GM23248 (cell line): ENCODE results near the gene TMEM171.

Experiments used
- EZH2 ChIP-seq: fragments of 200-600 bp; sonication (generic); IDR thresholded peaks from 2 replicates; pipeline ENCODE4 v1.6.1; 2018; ENCODE audit warnings: antibody characterized with exemption, mild to moderate bottlenecking; ENCODE audit not compliant: insufficient read depth, poor library complexity, severe bottlenecking
- EZH2phosphoT487 ChIP-seq: fragments of 200-600 bp; sonication (generic); IDR thresholded peaks from 2 replicates; pipeline ENCODE4 v1.6.1; 2018; ENCODE audit warnings: antibody characterized with exemption, moderate library complexity, mild to moderate bottlenecking, low read depth; ENCODE audit not compliant: insufficient read depth

DNA sequence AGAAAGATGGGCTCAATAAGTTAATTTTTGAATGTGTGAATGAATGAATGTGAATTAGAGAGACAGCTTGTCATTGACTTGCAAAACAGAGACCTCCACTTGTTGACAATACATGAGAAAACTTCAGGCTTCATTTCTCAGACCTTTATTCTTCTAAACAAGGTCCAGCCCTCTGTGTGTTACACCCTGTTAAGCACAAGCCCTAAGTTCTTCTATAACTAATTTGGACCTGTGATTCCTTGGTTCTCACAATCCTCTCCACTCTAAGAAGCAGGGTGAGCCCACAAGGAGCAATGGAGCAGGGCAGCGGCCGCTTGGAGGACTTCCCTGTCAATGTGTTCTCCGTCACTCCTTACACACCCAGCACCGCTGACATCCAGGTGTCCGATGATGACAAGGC is 52.6 kb downstream of the TMEM171 start, which contains the start of gene TMEM174:
- TF ChIP-seq EZH2phosphoT487 (no peak), EZH2 (no peak)
